HepG2 (cell line): Measurements from ENCODE around the gene MROH2A. TPM values are rescaled to one million over a fixed set of nuclear protein-coding genes. Genes with fewer than 3 reads are reported as not detected.
A peak's percentile ranks its signal among the peaks of the same experiment; 100 is the strongest.

ENCODE experiments used
- BCL3 ChIP-seq: sonication (generic); formaldehyde crosslinking; IDR thresholded peaks from 2 replicates; pipeline ENCODE4 v1.5.1; 2020; ENCODE audit warnings: mild to moderate bottlenecking, missing genetic modification reagents, moderate library complexity
- GMEB2 ChIP-seq: IDR thresholded peaks from 2 replicates; pipeline ENCODE4 v1.6.1; 2016; ENCODE audit warnings: missing biosample characterization, missing genetic modification reagents, low read depth
- PRMT3 ChIP-seq: sonication (generic); formaldehyde crosslinking; IDR thresholded peaks from 2 replicates; pipeline ENCODE4 v1.8.1; 2022; ENCODE audit warnings: low read depth, mild to moderate bottlenecking, moderate library complexity, missing genetic modification reagents, borderline replicate concordance
- SMAD1 ChIP-seq: sonication (generic); formaldehyde crosslinking; IDR thresholded peaks from 2 replicates; pipeline ENCODE4 v1.4.0; 2020; ENCODE audit warnings: missing genetic modification reagents, low read depth, mild to moderate bottlenecking, borderline replicate concordance
- TBP ChIP-seq: sonication (generic); formaldehyde crosslinking; IDR thresholded peaks from 2 replicates; pipeline ENCODE4 v1.5.0; 2020; ENCODE audit warnings: missing genetic modification reagents
- TEF ChIP-seq: sonication (generic); formaldehyde crosslinking; IDR thresholded peaks from 2 replicates; pipeline ENCODE4 v1.5.0; 2020; ENCODE audit warnings: missing genetic modification reagents
- TRAFD1 ChIP-seq: sonication (generic); formaldehyde crosslinking; IDR thresholded peaks from 2 replicates; pipeline ENCODE4 v1.5.1; 2020; ENCODE audit warnings: missing genetic modification reagents, mild to moderate bottlenecking, borderline replicate concordance
- ZBTB21 ChIP-seq: sonication (generic); formaldehyde crosslinking; IDR thresholded peaks from 2 replicates; pipeline ENCODE4 v1.4.0; 2020; ENCODE audit warnings: missing genetic modification reagents
- ZFP1 ChIP-seq: IDR thresholded peaks from 2 replicates; pipeline ENCODE4 v1.6.1; 2016
- ZNF12 ChIP-seq: sonication (generic); formaldehyde crosslinking; IDR thresholded peaks from 2 replicates; pipeline ENCODE4 v1.5.0; 2020; ENCODE audit warnings: missing genetic modification reagents
- ZNF546 ChIP-seq: sonication (generic); formaldehyde crosslinking; conservative IDR thresholded peaks from 2 replicates; pipeline ENCODE4 v1.8.1; 2023; ENCODE audit warnings: mild to moderate bottlenecking, missing genetic modification reagents
- polyA plus RNA-seq, 8 experiments: library from polyadenylated mRNA; depleted of rRNA in 3 of 8; stranded (reverse) in 7 of 8; unstranded in 1 of 8; fragments of >200 nt; fragmentation: Illumina TruSeq in 4 of 8; extraction: Trizol in 4 of 8; gene quantifications; 2 replicates each; pipeline versions ENCODE4 v1.2.1 to v1.2.3, GENCODE V29; 2011 to 2016; ENCODE audit warnings: low read depth in 4 of 8, missing spikeins in 1 of 8, mixed read lengths in 1 of 8; ENCODE audit not compliant: insufficient read depth in 1 of 8
- total RNA-seq, 5 experiments: library from RNA; depleted of rRNA; stranded (reverse); fragments of >200 nt; fragmentation: Illumina TruSeq; extraction: Trizol; gene quantifications; 2 replicates each; pipeline ENCODE4 v1.2.3, GENCODE V29; 2016; ENCODE audit warnings: low read depth in 1 of 5
- TF ChIP-seq, protein P1 (sequence below): sonication (generic); formaldehyde crosslinking; IDR thresholded peaks from 2 replicates; pipeline ENCODE4 v1.9.0; 2021; ENCODE audit warnings: missing genetic modification reagents, borderline replicate concordance
- TF ChIP-seq, protein P2 (sequence below): sonication (generic); formaldehyde crosslinking; conservative IDR thresholded peaks from 2 replicates; pipeline ENCODE4 v1.4.0; 2020; ENCODE audit warnings: missing genetic modification reagents
- TF ChIP-seq, protein P3 (sequence below): sonication (generic); formaldehyde crosslinking; IDR thresholded peaks from 2 replicates; pipeline ENCODE4 v1.8.0; 2022; ENCODE audit warnings: mild to moderate bottlenecking, missing genetic modification reagents
- TF ChIP-seq, protein P4 (sequence below): sonication (generic); formaldehyde crosslinking; IDR thresholded peaks from 2 replicates; pipeline ENCODE4 v1.8.1; 2023; ENCODE audit warnings: mild to moderate bottlenecking, missing genetic modification reagents, borderline replicate concordance

The MROH2A gene
- total and polyA plus RNA-seq, 2 of the 13 experiments (the other 11 are each of a cell fraction or from before 2014, with no cell fraction given): 0.03 to 0.04 TPM

DNA sequence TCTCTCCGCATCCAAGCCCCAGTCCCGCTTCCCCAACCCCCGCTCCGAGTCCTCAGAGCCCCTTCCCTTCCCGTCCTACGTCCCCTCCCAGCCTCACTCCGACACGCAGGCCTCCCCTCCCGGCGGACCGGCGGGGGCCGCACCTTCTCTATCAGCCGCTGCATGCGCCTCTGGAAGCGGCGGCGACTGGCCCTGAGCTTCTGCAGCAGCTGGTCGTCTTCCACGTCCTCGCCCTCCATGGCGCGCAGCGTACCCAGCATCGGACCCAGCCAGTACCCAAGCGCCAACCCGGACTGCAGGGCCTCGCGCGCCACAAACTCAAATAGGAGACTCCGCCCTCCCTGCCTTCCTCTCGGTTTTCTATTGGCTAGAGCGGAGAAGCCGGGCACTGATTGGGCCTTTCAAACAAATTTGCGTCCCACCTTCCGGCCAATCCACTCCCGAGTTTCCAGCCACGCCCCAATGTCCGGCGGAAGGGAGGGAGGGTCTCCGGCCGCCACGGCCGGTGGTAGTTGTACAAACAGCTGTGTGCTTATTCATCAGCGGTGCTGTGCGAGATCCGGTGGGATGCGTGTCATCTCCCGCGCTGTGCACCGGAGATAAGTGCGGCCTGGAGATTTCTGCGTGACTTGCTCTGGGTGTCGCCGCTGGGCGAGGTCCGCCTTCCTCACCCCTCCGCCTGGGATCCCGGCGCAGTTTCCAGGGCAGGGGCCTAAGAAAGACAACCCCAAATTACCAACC, 76.3 kb downstream of the MROH2A start, which contains the start of gene HJURP (continued):
- TF ChIP-seq, protein P1, sequence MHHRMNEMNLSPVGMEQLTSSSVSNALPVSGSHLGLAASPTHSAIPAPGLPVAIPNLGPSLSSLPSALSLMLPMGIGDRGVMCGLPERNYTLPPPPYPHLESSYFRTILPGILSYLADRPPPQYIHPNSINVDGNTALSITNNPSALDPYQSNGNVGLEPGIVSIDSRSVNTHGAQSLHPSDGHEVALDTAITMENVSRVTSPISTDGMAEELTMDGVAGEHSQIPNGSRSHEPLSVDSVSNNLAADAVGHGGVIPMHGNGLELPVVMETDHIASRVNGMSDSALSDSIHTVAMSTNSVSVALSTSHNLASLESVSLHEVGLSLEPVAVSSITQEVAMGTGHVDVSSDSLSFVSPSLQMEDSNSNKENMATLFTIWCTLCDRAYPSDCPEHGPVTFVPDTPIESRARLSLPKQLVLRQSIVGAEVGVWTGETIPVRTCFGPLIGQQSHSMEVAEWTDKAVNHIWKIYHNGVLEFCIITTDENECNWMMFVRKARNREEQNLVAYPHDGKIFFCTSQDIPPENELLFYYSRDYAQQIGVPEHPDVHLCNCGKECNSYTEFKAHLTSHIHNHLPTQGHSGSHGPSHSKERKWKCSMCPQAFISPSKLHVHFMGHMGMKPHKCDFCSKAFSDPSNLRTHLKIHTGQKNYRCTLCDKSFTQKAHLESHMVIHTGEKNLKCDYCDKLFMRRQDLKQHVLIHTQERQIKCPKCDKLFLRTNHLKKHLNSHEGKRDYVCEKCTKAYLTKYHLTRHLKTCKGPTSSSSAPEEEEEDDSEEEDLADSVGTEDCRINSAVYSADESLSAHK (CRISPR knock-in tag): no peak; the same call in 1 of the 2 replicates
- TF ChIP-seq, protein P2, sequence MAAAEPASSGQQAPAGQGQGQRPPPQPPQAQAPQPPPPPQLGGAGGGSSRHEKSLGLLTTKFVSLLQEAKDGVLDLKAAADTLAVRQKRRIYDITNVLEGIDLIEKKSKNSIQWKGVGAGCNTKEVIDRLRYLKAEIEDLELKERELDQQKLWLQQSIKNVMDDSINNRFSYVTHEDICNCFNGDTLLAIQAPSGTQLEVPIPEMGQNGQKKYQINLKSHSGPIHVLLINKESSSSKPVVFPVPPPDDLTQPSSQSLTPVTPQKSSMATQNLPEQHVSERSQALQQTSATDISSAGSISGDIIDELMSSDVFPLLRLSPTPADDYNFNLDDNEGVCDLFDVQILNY (CRISPR knock-in tag): peak; percentile 90
- TF ChIP-seq TEF (CRISPR knock-in tag): no peak
- TF ChIP-seq TRAFD1 (CRISPR knock-in tag): no peak
- TF ChIP-seq, protein P3, sequence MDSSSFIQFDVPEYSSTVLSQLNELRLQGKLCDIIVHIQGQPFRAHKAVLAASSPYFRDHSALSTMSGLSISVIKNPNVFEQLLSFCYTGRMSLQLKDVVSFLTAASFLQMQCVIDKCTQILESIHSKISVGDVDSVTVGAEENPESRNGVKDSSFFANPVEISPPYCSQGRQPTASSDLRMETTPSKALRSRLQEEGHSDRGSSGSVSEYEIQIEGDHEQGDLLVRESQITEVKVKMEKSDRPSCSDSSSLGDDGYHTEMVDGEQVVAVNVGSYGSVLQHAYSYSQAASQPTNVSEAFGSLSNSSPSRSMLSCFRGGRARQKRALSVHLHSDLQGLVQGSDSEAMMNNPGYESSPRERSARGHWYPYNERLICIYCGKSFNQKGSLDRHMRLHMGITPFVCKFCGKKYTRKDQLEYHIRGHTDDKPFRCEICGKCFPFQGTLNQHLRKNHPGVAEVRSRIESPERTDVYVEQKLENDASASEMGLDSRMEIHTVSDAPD (CRISPR knock-in tag): peak; percentile 85
- TF ChIP-seq ZNF12 (CRISPR knock-in tag): no peak
- TF ChIP-seq PRMT3: peak; percentile 99
- TF ChIP-seq BCL3 (CRISPR knock-in tag): peak; percentile 96
- TF ChIP-seq SMAD1 (CRISPR knock-in tag): no peak; the same call in 1 of the 2 replicates
- TF ChIP-seq ZFP1 (CRISPR knock-in tag): no peak
- TF ChIP-seq TBP (CRISPR knock-in tag): no peak
- no peak for TF ChIP-seq ZBTB21 (CRISPR knock-in tag)
- TF ChIP-seq, protein P4, sequence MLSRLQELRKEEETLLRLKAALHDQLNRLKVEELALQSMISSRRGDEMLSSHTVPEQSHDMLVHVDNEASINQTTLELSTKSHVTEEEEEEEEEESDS (CRISPR knock-in tag): peak; percentile 96; the same call in 1 of the 2 replicates
- 0 out of 2 replicates have a peak, but pooled peaks have one; percentile 16 for TF ChIP-seq GMEB2 (CRISPR knock-in tag)
- no peak for TF ChIP-seq ZNF546
